ENCODE data around the gene TMEM14A.
"Not testable (repeated sequence)": the region's sequence is repeated elsewhere in the genome, so short reads cannot be mapped to it uniquely, and the experiment has no call there.

TMEM14A gene

DNA sequence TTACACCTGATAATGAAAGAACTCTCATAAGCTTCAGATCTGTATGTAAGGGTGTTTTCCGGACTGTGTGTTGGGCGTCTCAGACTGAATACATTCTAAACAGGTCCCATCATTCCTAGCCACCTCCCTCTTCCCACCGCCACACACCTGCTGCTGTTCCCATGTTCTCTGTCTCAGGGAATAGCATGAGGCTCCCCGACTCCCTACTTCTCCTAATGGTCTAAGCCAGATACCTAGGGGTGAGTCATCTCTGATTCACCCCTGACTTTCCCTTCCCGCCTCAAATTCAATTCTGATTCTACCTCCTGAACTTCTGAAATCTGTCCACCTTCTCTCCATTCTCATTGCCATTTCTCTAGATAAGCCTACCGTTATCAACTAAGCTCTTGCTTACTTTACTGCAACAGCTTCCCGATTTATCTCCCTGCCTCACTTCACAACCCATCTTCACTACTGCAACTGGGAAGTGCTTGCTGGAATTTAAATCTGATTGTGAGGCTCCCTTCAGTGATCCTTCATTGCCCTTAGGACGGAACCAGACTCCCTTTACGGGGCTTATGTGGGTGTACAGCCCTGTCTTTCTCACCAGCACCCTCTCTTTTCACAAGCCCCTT lies 1.6 kb downstream of the TMEM14A start:
- no peak overlapping the region for H3K4me3 ChIP-seq (ENCODE audit: low read length)
- TF ChIP-seq, protein P1, sequence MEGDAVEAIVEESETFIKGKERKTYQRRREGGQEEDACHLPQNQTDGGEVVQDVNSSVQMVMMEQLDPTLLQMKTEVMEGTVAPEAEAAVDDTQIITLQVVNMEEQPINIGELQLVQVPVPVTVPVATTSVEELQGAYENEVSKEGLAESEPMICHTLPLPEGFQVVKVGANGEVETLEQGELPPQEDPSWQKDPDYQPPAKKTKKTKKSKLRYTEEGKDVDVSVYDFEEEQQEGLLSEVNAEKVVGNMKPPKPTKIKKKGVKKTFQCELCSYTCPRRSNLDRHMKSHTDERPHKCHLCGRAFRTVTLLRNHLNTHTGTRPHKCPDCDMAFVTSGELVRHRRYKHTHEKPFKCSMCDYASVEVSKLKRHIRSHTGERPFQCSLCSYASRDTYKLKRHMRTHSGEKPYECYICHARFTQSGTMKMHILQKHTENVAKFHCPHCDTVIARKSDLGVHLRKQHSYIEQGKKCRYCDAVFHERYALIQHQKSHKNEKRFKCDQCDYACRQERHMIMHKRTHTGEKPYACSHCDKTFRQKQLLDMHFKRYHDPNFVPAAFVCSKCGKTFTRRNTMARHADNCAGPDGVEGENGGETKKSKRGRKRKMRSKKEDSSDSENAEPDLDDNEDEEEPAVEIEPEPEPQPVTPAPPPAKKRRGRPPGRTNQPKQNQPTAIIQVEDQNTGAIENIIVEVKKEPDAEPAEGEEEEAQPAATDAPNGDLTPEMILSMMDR (conservative IDR thresholded peaks at IDR 0.05; ENCODE audit: low read depth, low read length): no peak
- DNase-seq (ENCODE audit: low read depth): no peak

DNA sequence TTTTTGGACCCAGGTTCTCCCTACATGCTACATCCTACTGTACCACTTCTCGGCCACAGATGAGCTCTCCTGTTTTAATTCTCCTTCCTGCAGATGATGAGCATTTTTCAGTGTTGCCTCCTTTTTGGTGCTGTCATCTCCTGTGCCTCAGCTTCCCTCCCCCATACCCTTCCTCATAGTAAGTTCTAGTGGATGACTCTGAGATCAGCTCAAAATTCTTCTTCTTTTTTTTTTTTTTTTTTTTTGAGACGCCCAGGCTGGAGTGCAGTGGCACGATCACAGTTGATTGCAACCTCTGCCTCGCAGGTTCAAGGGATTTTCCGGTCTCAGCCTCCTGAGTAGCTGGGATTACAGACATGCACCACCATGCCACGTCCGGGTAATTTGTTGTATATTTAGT lies 3.8 kb downstream of the TMEM14A start:
- no peak overlapping the region for H3K4me3 ChIP-seq (ENCODE audit: low read length)
- TF ChIP-seq, protein P1 (conservative IDR thresholded peaks at IDR 0.05; ENCODE audit: low read depth, low read length): no peak
- no peak for DNase-seq (ENCODE audit: low read depth)

DNA sequence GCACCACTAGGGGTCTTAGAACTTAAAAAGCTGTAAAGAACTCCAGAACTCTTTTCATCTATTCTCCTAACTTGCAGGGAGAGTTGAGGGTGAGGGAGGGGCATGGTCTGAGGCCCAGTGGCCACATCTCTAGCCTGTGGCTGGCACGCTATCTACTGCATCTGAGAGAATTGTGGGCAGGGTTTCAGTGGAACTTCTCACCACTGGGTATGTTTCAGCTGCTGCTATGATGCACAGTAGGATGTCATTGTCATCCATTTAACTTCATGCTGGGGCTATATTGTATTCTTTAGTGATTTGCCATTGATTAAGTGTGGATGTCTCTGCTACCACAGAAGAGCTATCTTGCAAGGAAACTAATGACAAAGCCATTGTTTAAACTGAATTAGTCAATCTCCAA lies 4.5 kb downstream of the TMEM14A start:
- TF ChIP-seq, protein P1 (conservative IDR thresholded peaks at IDR 0.05; ENCODE audit: low read depth, low read length): peak; percentile 14
- H3K4me3 ChIP-seq (ENCODE audit: low read length): no peak overlapping the region
- no peak for DNase-seq (ENCODE audit: low read depth)

DNA sequence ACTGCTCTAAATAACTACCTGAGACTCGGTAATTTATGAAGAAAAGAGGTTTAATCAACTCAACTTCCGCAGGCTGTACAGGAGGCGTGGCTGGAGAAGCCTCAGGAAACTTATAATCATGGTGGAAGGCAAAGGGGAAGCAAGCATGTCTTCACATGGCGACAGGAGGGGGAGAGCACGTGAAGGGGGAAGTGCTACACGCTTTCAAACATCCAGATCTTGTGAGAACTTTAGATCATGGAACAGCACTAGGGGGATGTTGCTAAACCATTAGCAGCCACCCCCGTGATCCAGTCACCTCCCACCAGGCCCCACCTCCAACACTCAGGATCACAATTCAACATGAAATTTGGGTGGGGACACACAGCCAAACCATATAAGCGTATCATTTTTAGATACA lies 5.7 kb downstream of the TMEM14A start:
- not testable (repeated sequence) for DNase-seq (ENCODE audit: low read depth); H3K4me3 ChIP-seq (ENCODE audit: low read length)

DNA sequence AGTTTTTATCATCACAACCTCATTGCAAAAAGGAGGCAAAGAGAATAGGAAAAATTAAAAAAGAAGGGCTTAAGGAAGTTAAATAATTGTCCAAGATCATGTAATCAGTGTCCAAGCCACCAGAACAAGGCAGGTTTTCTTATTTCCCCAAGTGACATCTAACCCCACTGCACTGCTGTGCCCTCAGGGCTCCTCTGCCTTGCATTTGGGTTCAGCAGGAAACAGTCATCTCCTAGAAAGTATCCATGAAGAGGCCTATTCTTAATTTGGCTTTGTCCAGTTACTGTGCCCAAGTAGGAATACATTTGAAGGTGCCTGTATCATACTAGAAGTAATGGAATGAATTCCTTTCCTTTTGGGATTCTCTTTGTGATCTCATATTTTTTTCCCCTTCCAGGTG lies 10.5 kb downstream of the TMEM14A start:
- H3K4me3 ChIP-seq (ENCODE audit: low read length): no peak overlapping the region
- DNase-seq (ENCODE audit: low read depth): no peak
- TF ChIP-seq, protein P1 (conservative IDR thresholded peaks at IDR 0.05; ENCODE audit: low read depth, low read length): no peak

DNA sequence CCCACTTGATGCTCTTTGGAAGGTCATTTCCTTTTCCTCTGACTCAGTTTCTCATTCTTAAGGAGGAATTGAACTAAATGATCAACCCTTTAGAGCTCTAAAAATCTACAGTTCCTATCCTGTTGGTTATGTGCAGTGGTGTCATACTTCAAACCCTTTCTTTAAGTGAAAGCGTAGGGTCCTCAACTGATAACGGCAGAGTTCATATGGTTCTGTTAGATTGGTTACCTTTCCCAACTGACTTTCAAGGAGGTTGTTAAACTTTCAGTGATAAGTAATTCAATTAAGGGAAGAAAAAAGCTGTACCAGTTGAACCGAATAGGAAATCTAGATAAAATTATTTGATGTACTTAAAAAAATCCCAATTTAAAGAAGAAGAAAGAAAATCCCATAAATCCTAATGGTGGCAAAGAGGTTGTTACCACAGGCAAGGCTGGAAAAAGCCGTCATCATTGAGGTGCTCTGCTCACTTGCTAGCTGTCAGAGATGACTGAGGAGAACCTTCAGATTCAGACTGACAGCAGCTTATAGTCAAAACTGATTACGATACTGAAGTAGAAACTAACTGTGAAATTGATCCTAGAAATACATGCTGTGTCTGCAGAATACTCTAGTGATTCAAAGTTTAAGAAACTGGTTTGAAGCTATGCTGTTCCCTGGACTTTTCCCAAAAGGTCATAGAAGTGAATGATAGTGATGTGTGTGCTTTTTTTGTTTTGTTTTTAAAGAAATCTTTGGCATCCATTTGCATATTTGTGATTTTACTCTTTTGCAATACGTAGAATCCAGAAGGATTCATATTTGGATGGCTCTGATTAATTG lies 16.2 kb downstream of the TMEM14A start:
- TF ChIP-seq, protein P1 (conservative IDR thresholded peaks at IDR 0.05; ENCODE audit: low read depth, low read length): no peak

DNA sequence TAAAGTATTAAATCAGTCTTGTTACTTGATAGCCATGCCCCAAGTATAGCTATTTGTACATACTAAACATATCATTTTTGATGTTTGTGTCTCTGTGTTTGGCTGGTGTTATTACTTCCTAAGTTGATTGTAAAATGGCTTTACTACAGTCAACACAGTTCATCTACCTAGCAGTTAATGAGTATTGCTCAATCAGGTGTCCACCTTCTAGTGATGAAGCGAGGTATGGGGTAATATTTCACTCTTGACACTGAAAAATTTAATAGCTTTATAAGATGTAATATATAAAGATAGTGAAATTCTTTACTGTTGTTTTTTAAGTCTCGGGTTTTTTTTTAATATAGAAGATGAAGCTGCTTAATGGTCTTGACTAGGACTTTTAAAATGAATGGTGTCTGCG lies 18.9 kb downstream of the TMEM14A start:
- TF ChIP-seq, protein P1 (conservative IDR thresholded peaks at IDR 0.05; ENCODE audit: low read depth, low read length): no peak
- no peak overlapping the region for H3K4me3 ChIP-seq (ENCODE audit: low read length)
- DNase-seq (ENCODE audit: low read depth): no peak

More for the DNA sequence above, 16.2 kb downstream of the TMEM14A start:
- no peak for DNase-seq (ENCODE audit: low read depth)
- no peak overlapping the region for H3K4me3 ChIP-seq (ENCODE audit: low read length)

All from retinal pigment epithelial cell (primary cell).